Fibroblast of gingiva (primary cell): Measurements from ENCODE around the gene CFAP97D1.
A peak's percentile ranks its signal among the peaks of the same experiment; 100 is the strongest.
"Not testable (repeated sequence)": the region's sequence is repeated elsewhere in the genome, so short reads cannot be mapped to it uniquely, and the experiment has no call there.

Experiments
- DNase-seq: peaks from one replicate; pipeline ENCODE4 v3.0.0-alpha.2; 2011; ENCODE audit warnings: low read depth

Gene CFAP97D1

GRCh38 chr17:43798024-43798423 lies 17.8 kb downstream of the CFAP97D1 start:
- not testable (repeated sequence) for DNase-seq

GRCh38 chr17:43799047-43799446 lies 18.8 kb downstream of the CFAP97D1 start:
- DNase-seq = no peak

GRCh38 chr17:43800736-43801135 lies 20.5 kb downstream of the CFAP97D1 start:
- DNase-seq = no peak

- DNase-seq = no peak
Measured at GRCh38 chr17:43801844-43802243, 21.6 kb downstream of the CFAP97D1 start.

- no peak for DNase-seq
Measured at GRCh38 chr17:43803758-43804157, 23.5 kb downstream of the CFAP97D1 start.

GRCh38 chr17:43805117-43805516 lies 24.9 kb downstream of the CFAP97D1 start:
- DNase-seq = no peak

GRCh38 chr17:43808076-43808475 lies 27.8 kb downstream of the CFAP97D1 start:
- DNase-seq = no peak

GRCh38 chr17:43809121-43809520 lies 28.9 kb downstream of the CFAP97D1 start:
- no peak for DNase-seq

GRCh38 chr17:43810226-43810715 lies 30.0 kb downstream of the CFAP97D1 start:
- DNase-seq = no peak

- no peak for DNase-seq
Measured at GRCh38 chr17:43810823-43811222, 30.6 kb downstream of the CFAP97D1 start.

GRCh38 chr17:43812396-43813265 lies 32.4 kb downstream of the CFAP97D1 start:
- DNase-seq = no peak

- DNase-seq = no peak
Measured at GRCh38 chr17:43813386-43813785, 33.2 kb downstream of the CFAP97D1 start.

GRCh38 chr17:43814026-43814425 lies 33.8 kb downstream of the CFAP97D1 start:
- DNase-seq = no peak

- DNase-seq = peak; percentile 67
Measured at GRCh38 chr17:43814714-43815113, 34.5 kb downstream of the CFAP97D1 start.

- DNase-seq = no peak
Measured at GRCh38 chr17:43816336-43817320, 36.4 kb downstream of the CFAP97D1 start.

GRCh38 chr17:43817826-43818225 lies 37.6 kb downstream of the CFAP97D1 start:
- no peak for DNase-seq

GRCh38 chr17:43818966-43819365 lies 38.7 kb downstream of the CFAP97D1 start:
- no peak for DNase-seq

GRCh38 chr17:43820759-43821158 lies 40.5 kb downstream of the CFAP97D1 start:
- no peak for DNase-seq

GRCh38 chr17:43822570-43823190 lies 42.4 kb downstream of the CFAP97D1 start:
- DNase-seq = no peak

- DNase-seq = no peak
Measured at GRCh38 chr17:43823350-43824084, 43.3 kb downstream of the CFAP97D1 start.

- no peak for DNase-seq
Measured at GRCh38 chr17:43825567-43825966, 45.3 kb downstream of the CFAP97D1 start.
